Stimulated activated CD8-positive, alpha-beta memory T cell treated with anti-CD3 and anti-CD28 coated beads, Interleukin-15, amount 100 ng/mL, for 24 hours (primary cell): ENCODE results near the gene NR1D1.

Source experiments
- DNase-seq: peaks from one replicate; pipeline ENCODE4 v3.0.0-alpha.2; 2020; ENCODE audit warnings: low read depth

The NR1D1 gene

GRCh38 chr17:40097087-40097486 is 3.3 kb downstream of the NR1D1 start:
- no peak for DNase-seq

- DNase-seq: peak; percentile 40
These were observed 4.2 kb downstream of the NR1D1 start for GRCh38 chr17:40095944-40096791.

- no peak for DNase-seq
These were observed 4.9 kb downstream of the NR1D1 start for GRCh38 chr17:40095351-40095943.

- DNase-seq: no peak
These were observed 5.5 kb downstream of the NR1D1 start for GRCh38 chr17:40094874-40095273.

DNA sequence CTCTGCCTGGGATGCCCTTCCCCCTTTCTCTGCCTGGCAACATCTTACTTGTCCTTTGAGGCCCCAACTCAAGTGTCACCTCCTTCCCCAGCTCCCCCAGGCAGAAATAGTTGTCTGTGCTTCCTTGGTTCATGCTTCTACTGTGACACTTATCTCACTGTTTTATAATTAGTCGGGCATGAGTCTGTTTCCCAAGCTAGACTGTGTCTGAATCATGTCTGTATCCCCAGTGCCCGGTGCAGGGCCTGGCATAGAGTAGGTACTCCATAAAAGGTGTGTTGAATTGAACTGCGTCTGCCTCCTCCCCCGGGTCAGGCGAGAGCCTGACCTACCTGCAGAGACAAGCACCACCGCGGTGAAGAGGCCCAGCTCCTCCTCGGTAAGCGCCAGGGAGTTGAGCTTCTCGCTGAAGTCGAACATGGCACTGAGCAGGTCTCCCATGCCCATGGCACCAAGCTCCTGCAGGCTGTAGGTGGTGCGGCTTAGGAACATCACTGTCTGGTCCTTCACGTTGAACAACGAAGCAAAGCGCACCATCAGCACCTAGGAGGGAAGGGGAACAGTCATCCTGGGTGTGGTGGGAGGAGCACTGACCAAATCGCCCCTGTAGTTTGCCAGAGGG is 6.7 kb downstream of the NR1D1 start:
- DNase-seq: no peak

GRCh38 chr17:40093005-40093579 is 7.3 kb downstream of the NR1D1 start:
- no peak for DNase-seq

DNA sequence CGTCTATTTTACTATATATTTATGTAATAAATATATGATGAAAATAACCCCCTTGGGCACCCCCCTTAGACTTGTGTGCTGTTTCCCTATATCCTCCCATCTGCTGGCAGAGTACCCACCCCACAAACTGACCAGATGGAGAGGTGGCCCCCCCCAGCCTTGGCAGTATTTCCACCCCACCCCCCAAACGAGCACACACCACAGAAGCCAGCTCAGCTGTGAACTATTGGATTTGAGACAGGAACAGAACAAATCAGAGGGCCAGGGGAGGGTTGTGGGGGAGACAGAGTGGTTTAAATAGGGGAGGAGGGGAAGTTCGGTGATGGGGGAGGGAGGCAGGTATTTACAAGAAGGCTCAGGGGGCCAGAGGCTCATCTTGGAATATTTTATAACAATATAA is 7.8 kb downstream of the NR1D1 start:
- DNase-seq: no peak

GRCh38 chr17:40091691-40092397 is 8.5 kb downstream of the NR1D1 start:
- DNase-seq: no peak

GRCh38 chr17:40090237-40091119 is 9.9 kb downstream of the NR1D1 start:
- DNase-seq: no peak

GRCh38 chr17:40089077-40089895 is 11.1 kb downstream of the NR1D1 start:
- DNase-seq: no peak

DNA sequence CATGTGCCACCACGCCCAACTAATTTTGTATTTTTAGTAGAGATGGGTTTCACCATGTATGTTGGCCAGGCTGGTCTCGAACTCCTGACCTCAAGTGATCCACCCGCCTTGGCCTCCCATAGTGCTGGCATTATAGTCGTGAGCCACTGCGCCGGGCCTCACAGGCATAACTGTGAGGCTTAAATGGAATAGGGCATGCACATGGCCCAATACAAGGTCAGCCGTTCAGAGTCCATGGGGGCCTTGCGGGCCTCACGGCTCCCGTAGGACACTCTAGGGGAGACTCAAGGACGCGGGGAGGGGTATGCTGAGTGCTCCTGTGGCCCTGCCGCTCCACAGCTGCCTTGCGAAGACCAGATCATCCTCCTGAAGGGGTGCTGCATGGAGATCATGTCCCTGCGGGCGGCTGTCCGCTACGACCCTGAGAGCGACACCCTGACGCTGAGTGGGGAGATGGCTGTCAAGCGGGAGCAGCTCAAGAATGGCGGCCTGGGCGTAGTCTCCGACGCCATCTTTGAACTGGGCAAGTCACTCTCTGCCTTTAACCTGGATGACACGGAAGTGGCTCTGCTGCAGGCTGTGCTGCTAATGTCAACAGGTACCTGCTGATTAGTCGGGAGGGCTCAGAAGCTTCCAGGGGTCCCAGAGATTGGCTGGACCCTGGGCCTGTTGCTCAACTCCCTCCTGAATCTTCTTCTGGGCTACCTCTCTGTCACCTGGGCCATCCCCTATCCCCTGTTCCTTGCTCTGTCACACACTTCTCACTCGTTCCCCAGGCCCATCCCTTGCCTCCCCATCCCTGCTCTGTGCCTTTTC is 12.3 kb downstream of the NR1D1 start:
- DNase-seq: no peak

- DNase-seq: no peak
These were observed 13.2 kb downstream of the NR1D1 start for GRCh38 chr17:40087049-40087794.

DNA sequence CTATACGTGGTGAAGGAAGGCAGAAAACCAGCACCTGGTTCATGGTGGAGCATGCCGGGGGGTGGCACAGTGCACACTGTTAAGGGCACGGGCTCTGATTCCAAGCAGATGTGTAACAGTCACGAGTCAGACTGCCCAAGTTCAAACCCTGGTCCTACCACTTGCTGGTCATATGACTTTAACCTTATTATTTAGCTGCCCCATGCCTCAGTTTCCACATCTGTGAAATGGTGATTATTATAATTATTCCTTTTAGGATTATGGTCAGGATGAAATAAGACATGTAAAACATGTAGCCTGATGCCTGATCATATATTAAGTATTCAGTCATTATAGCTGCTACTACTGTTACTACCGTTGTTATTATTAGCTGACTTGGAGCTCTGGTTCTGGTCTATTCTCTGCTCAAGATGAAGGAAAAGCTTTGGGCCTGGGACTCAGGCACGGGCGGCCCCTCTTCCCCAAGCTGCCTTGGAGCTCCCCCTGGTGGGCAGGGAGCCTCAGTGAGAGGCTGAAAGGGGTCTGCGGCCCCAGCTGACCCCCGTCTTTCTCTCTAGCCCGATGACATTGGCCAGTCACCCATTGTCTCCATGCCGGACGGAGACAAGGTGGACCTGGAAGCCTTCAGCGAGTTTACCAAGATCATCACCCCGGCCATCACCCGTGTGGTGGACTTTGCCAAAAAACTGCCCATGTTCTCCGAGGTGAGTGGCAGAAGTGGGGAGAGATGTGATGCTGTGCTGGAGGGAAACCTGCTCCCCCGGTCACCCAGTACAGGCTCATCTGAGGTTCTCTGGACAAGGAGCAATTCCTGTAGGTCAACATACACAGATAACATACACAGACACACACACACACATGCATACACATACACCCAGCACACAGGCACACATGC is 14.0 kb downstream of the NR1D1 start:
- DNase-seq: no peak

DNA sequence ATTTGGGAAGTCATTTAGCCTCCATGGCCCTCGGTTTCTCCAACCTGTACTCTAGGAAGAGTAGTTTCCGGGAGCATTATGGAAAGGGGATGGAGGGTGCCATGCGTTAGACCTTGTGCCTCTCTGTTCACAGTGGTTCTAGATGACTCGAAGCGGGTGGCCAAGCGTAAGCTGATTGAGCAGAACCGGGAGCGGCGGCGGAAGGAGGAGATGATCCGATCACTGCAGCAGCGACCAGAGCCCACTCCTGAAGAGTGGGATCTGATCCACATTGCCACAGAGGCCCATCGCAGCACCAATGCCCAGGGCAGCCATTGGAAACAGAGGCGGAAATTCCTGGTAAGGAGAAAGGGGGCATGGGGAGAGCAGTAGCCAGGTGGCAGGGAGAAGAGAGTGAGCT is 15.9 kb downstream of the NR1D1 start:
- DNase-seq: no peak

DNA sequence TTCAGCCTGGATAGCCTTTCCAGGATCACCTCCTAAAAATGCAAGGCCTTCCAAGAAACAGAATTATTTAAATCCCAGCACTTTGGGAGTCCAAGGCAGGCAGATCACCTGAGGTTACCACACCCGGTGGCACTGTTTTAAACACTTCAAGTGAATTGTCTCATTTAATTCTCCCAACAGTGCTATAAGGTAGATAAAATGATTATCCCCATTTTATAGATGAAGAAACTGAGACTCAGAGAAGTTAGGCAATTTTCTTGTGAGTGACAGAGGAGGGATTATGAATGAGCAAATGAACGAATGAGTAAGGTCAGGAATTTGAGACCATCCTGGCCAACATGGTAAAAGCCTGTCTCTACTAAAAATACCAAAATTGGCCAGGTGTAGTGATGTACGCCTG is 20.8 kb downstream of the NR1D1 start:
- DNase-seq: no peak

GRCh38 chr17:40076591-40076990 is 23.8 kb downstream of the NR1D1 start:
- DNase-seq: no peak

GRCh38 chr17:40075942-40076498 is 24.4 kb downstream of the NR1D1 start:
- no peak for DNase-seq
